Suprapubic skin (tissue), 4 donors: ENCODE measurements around the gene CD99L2.

ENCODE experiments used
- EP300 ChIP-seq: sonication (generic); formaldehyde crosslinking; IDR thresholded peaks from one replicate; pipeline ENCODE4 v1.6.1; 2017; ENCODE audit warnings: antibody characterized with exemption
- POLR2A ChIP-seq, 2 donors: fragments of 450-650 bp; IDR thresholded peaks; one replicate each; pipeline ENCODE4 v1.6.1; 2017; ENCODE audit warnings: antibody characterized with exemption in 2 of 2, mild to moderate bottlenecking in 2 of 2, moderate library complexity in 2 of 2
- POLR2AphosphoS5 ChIP-seq, 3 donors: sonication (generic); formaldehyde crosslinking; IDR thresholded peaks; one replicate each; pipeline ENCODE4 v1.6.1; 2017; ENCODE audit warnings: antibody characterized with exemption in 3 of 3
- TF ChIP-seq, protein P1 (sequence below), 2 donors: fragments of 200-600 bp in 1 of 2; fragments of 450-650 bp in 1 of 2; sonication (generic) in 1 of 2; IDR thresholded peaks; one replicate each; pipeline ENCODE4 v1.5.1; 2016 to 2019; ENCODE audit warnings: antibody characterized with exemption in 2 of 2, mild to moderate bottlenecking in 1 of 2, moderate library complexity in 1 of 2

DNA sequence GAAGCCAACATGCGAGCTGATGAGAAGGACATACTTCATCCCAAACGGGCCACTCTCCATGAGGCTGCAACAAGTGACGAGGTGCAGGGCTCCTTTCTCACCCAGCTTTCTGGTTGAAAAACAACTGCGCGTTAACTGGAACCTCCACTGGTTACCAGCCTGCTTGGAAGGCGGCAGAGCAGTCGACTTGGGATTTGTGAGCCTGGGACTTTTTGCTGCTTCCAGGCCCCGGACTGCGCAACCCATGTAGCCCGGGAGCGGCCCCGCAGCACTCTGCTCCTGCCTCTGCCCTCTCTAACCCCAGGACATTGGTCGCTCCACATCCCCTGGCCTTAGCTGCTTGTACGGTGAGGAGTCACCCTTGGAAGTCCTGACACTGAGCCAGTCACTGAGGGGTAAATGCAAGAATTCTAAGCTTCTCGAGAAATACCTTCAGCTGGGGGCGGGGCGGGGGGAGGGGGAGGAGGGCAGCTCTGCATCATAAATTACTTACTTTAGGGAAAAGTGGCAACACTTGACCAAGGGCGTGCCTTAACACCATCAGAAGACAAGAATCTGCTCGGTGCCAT, 132.6 kb downstream of the CD99L2 start:
- TF ChIP-seq POLR2AphosphoS5 (IDR thresholded peaks at IDR 0.05) (no peak), EP300 (no peak), POLR2A (IDR thresholded peaks at IDR 0.05) (no peak)
- TF ChIP-seq, protein P1, sequence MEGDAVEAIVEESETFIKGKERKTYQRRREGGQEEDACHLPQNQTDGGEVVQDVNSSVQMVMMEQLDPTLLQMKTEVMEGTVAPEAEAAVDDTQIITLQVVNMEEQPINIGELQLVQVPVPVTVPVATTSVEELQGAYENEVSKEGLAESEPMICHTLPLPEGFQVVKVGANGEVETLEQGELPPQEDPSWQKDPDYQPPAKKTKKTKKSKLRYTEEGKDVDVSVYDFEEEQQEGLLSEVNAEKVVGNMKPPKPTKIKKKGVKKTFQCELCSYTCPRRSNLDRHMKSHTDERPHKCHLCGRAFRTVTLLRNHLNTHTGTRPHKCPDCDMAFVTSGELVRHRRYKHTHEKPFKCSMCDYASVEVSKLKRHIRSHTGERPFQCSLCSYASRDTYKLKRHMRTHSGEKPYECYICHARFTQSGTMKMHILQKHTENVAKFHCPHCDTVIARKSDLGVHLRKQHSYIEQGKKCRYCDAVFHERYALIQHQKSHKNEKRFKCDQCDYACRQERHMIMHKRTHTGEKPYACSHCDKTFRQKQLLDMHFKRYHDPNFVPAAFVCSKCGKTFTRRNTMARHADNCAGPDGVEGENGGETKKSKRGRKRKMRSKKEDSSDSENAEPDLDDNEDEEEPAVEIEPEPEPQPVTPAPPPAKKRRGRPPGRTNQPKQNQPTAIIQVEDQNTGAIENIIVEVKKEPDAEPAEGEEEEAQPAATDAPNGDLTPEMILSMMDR (IDR thresholded peaks at IDR 0.05) = no peak
